Kidney epithelial cell (primary cell): ENCODE results near the gene CADPS. TPM values are rescaled to one million over a fixed set of nuclear protein-coding genes. Genes with fewer than 3 reads are reported as not detected.

Experiments used
- DNase-seq: peaks from one replicate; pipeline ENCODE4 v3.0.0-alpha.2; 2010; ENCODE audit warnings: low read depth
- H3K27me3 ChIP-seq: 2 replicates; pipeline ENCODE4 v1.6.0; 2011; ENCODE audit warnings: low read length; ENCODE audit not compliant: control insufficient read depth, insufficient read depth
- H3K36me3 ChIP-seq: 2 replicates; pipeline ENCODE4 v1.5.1; 2011; ENCODE audit warnings: low read length; ENCODE audit not compliant: control insufficient read depth, insufficient read depth
- H3K4me3 ChIP-seq: 2 replicates; pipeline ENCODE4 v1.5.1; 2011; ENCODE audit warnings: low read depth, mild to moderate bottlenecking, control low read depth, low read length
- CTCF ChIP-seq: IDR thresholded peaks from 2 replicates; pipeline ENCODE4 v1.5.1; 2011; ENCODE audit warnings: mild to moderate bottlenecking, moderate library complexity, low read length, control low read depth, inconsistent platforms; ENCODE audit not compliant: insufficient read depth, poor library complexity, severe bottlenecking
- total RNA-seq: library from RNA; depleted of rRNA; stranded (reverse); fragments of >200 nt; gene quantifications from 2 replicates; pipeline ENCODE4 v1.2.3, GENCODE V29; 2015

Gene CADPS
- total RNA-seq, 1 donor from 2014 or later: 0.08 TPM

GRCh38 chr3:62604751-62605351 is 270.4 kb downstream of the CADPS start:
- no peak for DNase-seq
- no peak for TF ChIP-seq CTCF
- no peaks in the 10 kb centered on the region for H3K27me3 ChIP-seq

GRCh38 chr3:62604298-62604697 is 270.9 kb downstream of the CADPS start:
- peak; percentile 91 for DNase-seq
- H3K4me3 ChIP-seq: no peak overlapping the region

More at GRCh38 chr3:62604751-62605351, 270.4 kb downstream of the CADPS start:
- no peaks in the 10 kb centered on the region for H3K36me3 ChIP-seq
- no peak overlapping the region for H3K4me3 ChIP-seq

DNA sequence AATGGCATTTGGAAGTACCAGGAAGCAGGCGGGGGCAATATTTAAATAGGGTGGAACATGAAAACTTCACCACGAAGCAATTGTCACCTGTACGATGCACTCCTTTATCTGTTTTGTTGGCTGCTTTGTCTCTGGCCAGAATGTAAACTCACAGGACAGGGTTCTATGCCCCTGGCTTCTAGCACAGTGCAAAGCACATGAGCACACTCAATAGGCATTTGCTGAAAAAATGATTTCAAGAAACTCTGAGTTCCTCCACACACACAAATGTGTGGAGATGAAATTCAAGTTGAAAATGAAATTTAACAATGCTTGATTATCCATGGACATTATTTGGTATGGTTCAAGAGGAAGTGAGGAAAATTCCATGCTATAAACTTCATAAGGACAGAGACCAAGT is 272.2 kb downstream of the CADPS start:
- DNase-seq: no peak

More at GRCh38 chr3:62604298-62604697, 270.9 kb downstream of the CADPS start:
- no peaks in the 10 kb centered on the region for H3K36me3 ChIP-seq
- H3K27me3 ChIP-seq: no peaks in the 10 kb centered on the region
- TF ChIP-seq CTCF: no peak

GRCh38 chr3:62602129-62602770 is 273.0 kb downstream of the CADPS start:
- DNase-seq: no peak
- TF ChIP-seq CTCF: no peak
- Histone ChIP-seq H3K4me3 (no peak overlapping the region), H3K36me3 (no peaks in the 10 kb centered on the region), H3K27me3 (no peaks in the 10 kb centered on the region)

More for the DNA sequence above, 272.2 kb downstream of the CADPS start:
- no peak for TF ChIP-seq CTCF
- Histone ChIP-seq H3K27me3 (no peaks in the 10 kb centered on the region), H3K4me3 (no peak overlapping the region), H3K36me3 (no peaks in the 10 kb centered on the region)

DNA sequence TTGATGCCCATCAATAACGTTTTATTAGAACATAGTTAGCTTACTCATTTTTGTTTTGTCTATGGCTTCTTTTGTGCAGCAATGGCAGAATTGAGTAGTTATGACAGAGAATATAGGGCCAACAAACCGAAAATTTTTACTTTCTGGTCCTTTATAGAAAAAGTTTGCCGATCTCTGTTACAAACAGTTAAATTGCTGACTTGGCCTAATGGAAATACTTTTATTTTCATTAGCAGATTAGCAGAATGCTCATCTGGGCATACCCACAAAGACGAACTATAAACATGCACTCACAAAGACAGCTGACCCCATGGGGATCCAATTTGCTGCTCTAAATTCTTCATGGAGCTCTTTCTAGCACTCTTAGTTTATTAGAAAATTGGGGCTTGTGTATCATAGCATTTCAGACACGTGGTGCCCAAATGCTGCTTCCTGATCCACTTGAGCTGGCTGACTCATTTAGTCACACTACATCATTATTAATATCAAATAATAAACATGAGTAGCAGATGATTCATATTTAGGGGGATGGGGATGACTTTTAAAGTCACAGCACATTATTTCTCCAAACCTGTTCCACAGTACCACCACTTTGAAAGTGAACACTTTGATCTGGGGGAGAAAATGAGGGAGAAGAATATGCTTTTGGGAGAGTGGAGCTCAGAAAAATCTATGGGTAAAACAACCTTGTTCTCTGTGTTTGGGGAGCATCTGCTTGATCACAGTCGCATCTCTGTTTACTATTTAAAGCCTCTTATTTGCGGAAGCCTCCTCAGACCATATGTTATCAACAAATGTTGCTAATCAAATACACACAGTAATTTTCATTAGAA is 273.8 kb downstream of the CADPS start:
- TF ChIP-seq CTCF: no peak
- no peak for DNase-seq
- Histone ChIP-seq H3K27me3 (no peaks in the 10 kb centered on the region), H3K4me3 (no peak overlapping the region), H3K36me3 (no peaks in the 10 kb centered on the region)
